Activated CD4-positive, alpha-beta T cell treated with anti-CD3 and anti-CD28 coated beads, Interleukin-2, Interleukin-4, amounts not matched to agents 100 ng/mL and 50 ng/mL, durations not matched to agents 16 hours and 8 hours (primary cell): ENCODE data around the gene KIF26A.

ENCODE experiments used
- DNase-seq: peaks from one replicate; pipeline ENCODE4 v3.0.0-alpha.2; 2020; ENCODE audit warnings: low spot score

The KIF26A gene

GRCh38 chr14:104131968-104132732 is 6.2 kb upstream of the KIF26A start:
- DNase-seq, result no peak

- DNase-seq, result no peak
Observed at GRCh38 chr14:104132981-104133380, 5.4 kb upstream of the KIF26A start.

GRCh38 chr14:104133496-104133895 is 4.9 kb upstream of the KIF26A start:
- no peak for DNase-seq

- no peak for DNase-seq
Observed at GRCh38 chr14:104134061-104134965, 4.1 kb upstream of the KIF26A start.

- DNase-seq, result no peak
Observed at GRCh38 chr14:104135121-104135903, 3.1 kb upstream of the KIF26A start.

- DNase-seq, result no peak
Observed at GRCh38 chr14:104135904-104136471, 2.4 kb upstream of the KIF26A start.

GRCh38 chr14:104136472-104137296 is 1.7 kb upstream of the KIF26A start:
- DNase-seq, result no peak

GRCh38 chr14:104137297-104138097 is 890 bp upstream of the KIF26A start:
- peak; percentile 65 for DNase-seq

- no peak for DNase-seq
Observed at GRCh38 chr14:104138718-104139459, 502 bp downstream of the KIF26A start.

- DNase-seq, result no peak
Observed at GRCh38 chr14:104139460-104140212, 1.2 kb downstream of the KIF26A start.

GRCh38 chr14:104140213-104140462 is 1.8 kb downstream of the KIF26A start:
- no peak for DNase-seq

- no peak for DNase-seq
Observed at GRCh38 chr14:104140463-104141331, 2.3 kb downstream of the KIF26A start.

GRCh38 chr14:104141621-104142091 is 3.3 kb downstream of the KIF26A start:
- no peak for DNase-seq

GRCh38 chr14:104142136-104142945 is 4.0 kb downstream of the KIF26A start:
- no peak for DNase-seq

GRCh38 chr14:104142946-104143470 is 4.6 kb downstream of the KIF26A start:
- DNase-seq, result no peak

GRCh38 chr14:104143521-104144452 is 5.4 kb downstream of the KIF26A start:
- DNase-seq, result no peak
